Neural progenitor cell (in vitro differentiated cells): ENCODE data around the gene LZIC. TPM values are rescaled to one million over a fixed set of nuclear protein-coding genes. Genes with fewer than 3 reads are reported as not detected.

Source experiments
- DNase-seq: peaks from one replicate; pipeline ENCODE4 v3.0.0-alpha.2; 2016; ENCODE audit warnings: low spot score
- H2AFZ ChIP-seq: fragments of 200-600 bp; sonication (generic); replicated peaks from 2 replicates; pipeline ENCODE4 v1.6.1; 2016; ENCODE audit warnings: antibody characterized with exemption
- H3F3A ChIP-seq: fragments of 200-600 bp; sonication (generic); 2 replicates; pipeline ENCODE4 v1.6.1; 2016; ENCODE audit warnings: antibody characterized with exemption, low read depth
- H3K27ac ChIP-seq: fragments of 200-600 bp; sonication (generic); 2 replicates; pipeline ENCODE4 v1.5.1; 2016; ENCODE audit warnings: mild to moderate bottlenecking
- H3K27me3 ChIP-seq: fragments of 200-600 bp; sonication (generic); 2 replicates; pipeline ENCODE4 v1.6.1; 2016; ENCODE audit warnings: mild to moderate bottlenecking, moderate library complexity
- H3K36me3 ChIP-seq: fragments of 200-600 bp; sonication (generic); 2 replicates; pipeline ENCODE4 v1.5.1; 2016
- H3K4me1 ChIP-seq: fragments of 200-600 bp; sonication (generic); 2 replicates; pipeline ENCODE4 v1.6.1; 2016; ENCODE audit warnings: mixed run types
- H3K4me2 ChIP-seq: fragments of 200-600 bp; sonication (generic); 2 replicates; pipeline ENCODE4 v1.6.1; 2016
- H3K4me3 ChIP-seq: fragments of 200-600 bp; sonication (generic); 2 replicates; pipeline ENCODE4 v1.5.1; 2016
- H3K79me2 ChIP-seq: fragments of 200-600 bp; sonication (generic); 2 replicates; pipeline ENCODE4 v1.6.1; 2016; ENCODE audit warnings: low read depth
- H3K9ac ChIP-seq: fragments of 200-600 bp; sonication (generic); 2 replicates; pipeline ENCODE4 v1.6.1; 2016
- H3K9me3 ChIP-seq: fragments of 200-600 bp; sonication (generic); 2 replicates; pipeline ENCODE4 v1.5.1; 2016; ENCODE audit warnings: low read depth
- H4K20me1 ChIP-seq: fragments of 200-600 bp; sonication (generic); 2 replicates; pipeline ENCODE4 v1.6.1; 2016; ENCODE audit warnings: low read depth
- H3K27ac Mint-ChIP-seq: 3 replicates; pipeline ENCODE4 v1.8.0; 2021; ENCODE audit warnings: mixed read lengths
- H3K27me3 Mint-ChIP-seq: 2 replicates; pipeline ENCODE4 v1.8.0; 2022; ENCODE audit warnings: low read depth, mild to moderate bottlenecking, inconsistent platforms, moderate library complexity, mixed read lengths; ENCODE audit not compliant: insufficient read depth
- H3K36me3 Mint-ChIP-seq: 3 replicates; pipeline ENCODE4 v1.8.0; 2021; ENCODE audit warnings: mixed read lengths
- H3K4me1 Mint-ChIP-seq: 3 replicates; pipeline ENCODE4 v1.8.0; 2021; ENCODE audit warnings: mixed read lengths
- H3K4me3 Mint-ChIP-seq: 3 replicates; pipeline ENCODE4 v1.8.0; 2021; ENCODE audit warnings: mild to moderate bottlenecking, moderate library complexity, mixed read lengths
- H3K9me3 Mint-ChIP-seq: 3 replicates; pipeline ENCODE4 v1.8.0; 2020; ENCODE audit warnings: mixed read lengths
- CTCF ChIP-seq: fragments of 200-600 bp; sonication (generic); IDR thresholded peaks from 2 replicates; pipeline ENCODE4 v1.5.1; 2017; ENCODE audit warnings: antibody characterized with exemption, mild to moderate bottlenecking
- EZH2 ChIP-seq: fragments of 200-600 bp; sonication (generic); IDR thresholded peaks from 2 replicates; pipeline ENCODE4 v1.6.1; 2017; ENCODE audit warnings: antibody characterized with exemption, mild to moderate bottlenecking, moderate library complexity
- EZH2phosphoT487 ChIP-seq: fragments of 200-600 bp; sonication (generic); IDR thresholded peaks from 2 replicates; pipeline ENCODE4 v1.6.1; 2017; ENCODE audit warnings: antibody characterized with exemption
- total RNA-seq: library from RNA; depleted of rRNA; stranded (reverse); fragments of >200 nt; gene quantifications from 2 replicates; pipeline ENCODE4 v1.2.3, GENCODE V29; 2015; ENCODE audit warnings: low replicate concordance

LZIC gene
- total RNA-seq = 37.0 and 60.6 TPM in 2 replicates

- Histone ChIP-seq H3K27ac (peak within 1 kb of the TSS; percentile 63), H3K4me1 (no peaks in the 10 kb centered on the region), H2AFZ (peak within 1 kb of the TSS; percentile 97), H3K36me3 (peaks cover 5% of the 10 kb centered on the region), H3K79me2 (peaks cover 27% of the 10 kb centered on the region), H4K20me1 (no peaks in the 10 kb centered on the region), H3K4me2 (peak within 1 kb of the TSS; percentile 94), H3K9ac (peak within 1 kb of the TSS; percentile 95), H3K9me3 (no peaks in the 10 kb centered on the region), H3K4me3 (peak within 1 kb of the TSS; percentile 75), H3F3A (peaks cover 27% of the 10 kb centered on the region), H3K27me3 (no peaks in the 10 kb centered on the region)
- TF ChIP-seq EZH2 = no peak
- no peak for TF ChIP-seq EZH2phosphoT487
- TF ChIP-seq CTCF = no peak
- H3K4me1 Mint-ChIP-seq = peaks cover 15% of the 10 kb centered on the region
- H3K27me3 Mint-ChIP-seq = peaks cover 3% of the 10 kb centered on the region
- DNase-seq = peak; percentile 97
- peak within 1 kb of the TSS; percentile 97 for H3K27ac Mint-ChIP-seq
- peaks cover 8% of the 10 kb centered on the region for H3K36me3 Mint-ChIP-seq
- H3K4me3 Mint-ChIP-seq = peak within 1 kb of the TSS; percentile 98
- H3K9me3 Mint-ChIP-seq = no peaks in the 10 kb centered on the region
Observed at GRCh38 chr1:9942939-9943788, at the start of gene LZIC, which contains the start of gene NMNAT1. Gene LZIC, minus strand, starts transcription at chr1:9943391. Its CDS starts 6,772 bp downstream, at chr1:9936619. Gene NMNAT1, plus strand, starts transcription at chr1:9943475. Its CDS starts 28,599 bp downstream, at chr1:9972074.

- no peak overlapping the region for H3K27ac ChIP-seq
- H4K20me1 ChIP-seq = no peaks in the 10 kb centered on the region
- H3K4me3 ChIP-seq = no peak overlapping the region
- H2AFZ ChIP-seq = no peak overlapping the region
- Mint-ChIP-seq H3K36me3 (peaks cover 1% of the 10 kb centered on the region), H3K4me1 (peaks cover 5% of the 10 kb centered on the region), H3K27me3 (peaks cover 18% of the 10 kb centered on the region), H3K4me3 (no peak overlapping the region), H3K27ac (no peak overlapping the region), H3K9me3 (peaks cover 2% of the 10 kb centered on the region)
- no peak overlapping the region for H3K4me2 ChIP-seq
- DNase-seq = no peak
- no peak for TF ChIP-seq EZH2phosphoT487
- peaks cover 9% of the 10 kb centered on the region for H3F3A ChIP-seq
- H3K9me3 ChIP-seq = no peaks in the 10 kb centered on the region
- H3K9ac ChIP-seq = no peak overlapping the region
- H3K27me3 ChIP-seq = peaks cover 32% of the 10 kb centered on the region
- H3K4me1 ChIP-seq = no peaks in the 10 kb centered on the region
- no peaks in the 10 kb centered on the region for H3K36me3 ChIP-seq
- H3K79me2 ChIP-seq = no peaks in the 10 kb centered on the region
Observed at GRCh38 chr1:9992910-9993309, 49.7 kb upstream of the LZIC start.

- Histone ChIP-seq H3K9me3 (no peaks in the 10 kb centered on the region), H3K4me1 (no peaks in the 10 kb centered on the region), H2AFZ (no peak overlapping the region), H3K4me3 (no peak overlapping the region), H3K4me2 (no peak overlapping the region), H3K27me3 (peaks cover 12% of the 10 kb centered on the region), H3K79me2 (no peaks in the 10 kb centered on the region), H4K20me1 (no peaks in the 10 kb centered on the region), H3K27ac (no peak overlapping the region), H3K36me3 (no peaks in the 10 kb centered on the region), H3F3A (no peaks in the 10 kb centered on the region), H3K9ac (no peak overlapping the region)
- Mint-ChIP-seq H3K27me3 (peaks cover 5% of the 10 kb centered on the region), H3K4me1 (no peaks in the 10 kb centered on the region), H3K4me3 (no peak overlapping the region), H3K27ac (no peak overlapping the region), H3K36me3 (no peaks in the 10 kb centered on the region), H3K9me3 (no peaks in the 10 kb centered on the region)
- DNase-seq = no peak
- no peak for TF ChIP-seq EZH2
- TF ChIP-seq CTCF = no peak
- TF ChIP-seq EZH2phosphoT487 = no peak
Observed at GRCh38 chr1:9990944-9991343, 47.8 kb upstream of the LZIC start.

- Histone ChIP-seq H3K27ac (no peak overlapping the region), H3K36me3 (no peaks in the 10 kb centered on the region), H3F3A (no peaks in the 10 kb centered on the region), H3K27me3 (peaks cover under 1% of the 10 kb centered on the region), H2AFZ (no peak overlapping the region), H3K4me3 (no peak overlapping the region), H3K4me1 (no peaks in the 10 kb centered on the region), H3K4me2 (no peak overlapping the region), H3K9ac (no peak overlapping the region), H4K20me1 (no peaks in the 10 kb centered on the region), H3K79me2 (no peaks in the 10 kb centered on the region), H3K9me3 (no peaks in the 10 kb centered on the region)
- Mint-ChIP-seq H3K9me3 (no peaks in the 10 kb centered on the region), H3K36me3 (no peaks in the 10 kb centered on the region), H3K4me3 (no peak overlapping the region), H3K27me3 (peaks cover 4% of the 10 kb centered on the region), H3K4me1 (no peaks in the 10 kb centered on the region), H3K27ac (no peak overlapping the region)
- no peak for DNase-seq
- TF ChIP-seq EZH2phosphoT487 = no peak
- no peak for TF ChIP-seq EZH2
- no peak for TF ChIP-seq CTCF
Observed at GRCh38 chr1:9989773-9990172, 46.6 kb upstream of the LZIC start.
